CD4-positive, alpha-beta T cell (primary cell): Measurements from ENCODE around the gene GPRC5C. TPM values are rescaled to one million over a fixed set of nuclear protein-coding genes. Genes with fewer than 3 reads are reported as not detected.

ENCODE experiments used
- ATAC-seq: fragments of 200-7000 bp; cut with Tn5 transposase; one replicate; pipeline ENCODE4 v1.10.0; 2022; ENCODE audit warnings: mild to moderate bottlenecking; ENCODE audit not compliant: poor library complexity
- CTCF ChIA-PET: fragments of 350-600 bp; sonication (Branson Sonifier 250); formaldehyde crosslinking; loops from one replicate; lab custom pipeline; 2021; ENCODE audit warnings: antibody characterized with exemption, inconsistent platforms; lab: Charles Lee
- POLR2A ChIA-PET: fragments of 350-600 bp; sonication (Branson Sonifier 250); formaldehyde crosslinking; loops from one replicate; lab custom pipeline; 2021; ENCODE audit warnings: antibody characterized with exemption, inconsistent platforms; lab: Charles Lee
- DNase-seq, 14 experiments: peaks; one replicate each; pipeline ENCODE4 v3.0.0-alpha.2; 2013 to 2020; ENCODE audit warnings: mixed read lengths in 2 of 14
- H3K27ac ChIP-seq, 2 donors: one replicate each; pipeline versions ENCODE4 v1.5.1 to v1.7.0; 2013; ENCODE audit warnings: low read length in 2 of 2, low read depth in 1 of 2, mild to moderate bottlenecking in 1 of 2
- H3K27me3 ChIP-seq, 2 experiments: 1 replicate in 1 of 2; 2 replicates in 1 of 2; pipeline versions ENCODE4 v1.6.1 to v1.7.0; 2013; ENCODE audit warnings: low read length in 2 of 2, control low read depth in 1 of 2, mild to moderate bottlenecking in 1 of 2, moderate library complexity in 1 of 2; ENCODE audit not compliant: insufficient read depth in 2 of 2, control insufficient read depth in 1 of 2
- H3K36me3 ChIP-seq: one replicate; pipeline ENCODE4 v1.6.1; 2013; ENCODE audit warnings: low read length, control low read depth; ENCODE audit not compliant: insufficient read depth
- H3K4me1 ChIP-seq: one replicate; pipeline ENCODE4 v1.6.1; 2013; ENCODE audit warnings: low read length, control low read depth; ENCODE audit not compliant: insufficient read depth
- H3K4me3 ChIP-seq: one replicate; pipeline ENCODE4 v1.5.1; 2013; ENCODE audit warnings: mild to moderate bottlenecking, low read length, moderate library complexity
- H3K9me3 ChIP-seq, 2 experiments: 1 replicate in 1 of 2; 2 replicates in 1 of 2; pipeline versions ENCODE4 v1.6.1 to v1.7.0; 2013; ENCODE audit warnings: low read length in 2 of 2, mild to moderate bottlenecking in 2 of 2, control low read depth in 1 of 2, moderate library complexity in 1 of 2; ENCODE audit not compliant: control insufficient read depth in 1 of 2, insufficient read depth in 1 of 2
- H3K27ac Mint-ChIP-seq: one replicate; pipeline ENCODE4 v1.8.0; 2020; ENCODE audit warnings: mixed read lengths
- H3K27me3 Mint-ChIP-seq: one replicate; pipeline ENCODE4 v1.8.0; 2021; ENCODE audit warnings: mixed read lengths
- H3K36me3 Mint-ChIP-seq: one replicate; pipeline ENCODE4 v1.8.0; 2021; ENCODE audit warnings: low read depth, mixed read lengths
- H3K4me1 Mint-ChIP-seq: one replicate; pipeline ENCODE4 v1.8.0; 2021; ENCODE audit warnings: low read depth, mixed read lengths
- H3K4me3 Mint-ChIP-seq: one replicate; pipeline ENCODE4 v1.8.0; 2020; ENCODE audit warnings: mild to moderate bottlenecking, mixed read lengths
- H3K9me3 Mint-ChIP-seq: one replicate; pipeline ENCODE4 v1.8.0; 2020; ENCODE audit warnings: mixed read lengths
- intact Hi-C, 2 experiments: fragments of 100-400 bp; cut with DNase I in 1 of 2; cut with micrococcal nuclease in 1 of 2; formaldehyde crosslinking; loops; one replicate each; pipeline versions ENCODE4 v1.15.1 to v1.9.0; 2023 to 2025; cut with DNase I, micrococcal nuclease
- total RNA-seq, 174 experiments: library from RNA in 2 of 174; stranded (reverse) in 2 of 174; gene quantifications; one replicate each; pipeline ENCODE4 v1.2.3 and lab custom pipeline; 2021 to 2026
- TF ChIP-seq, protein P1 (sequence below): fragments of 200-600 bp; IDR thresholded peaks from one replicate; pipeline ENCODE4 v1.8.0; 2022; ENCODE audit warnings: antibody characterized with exemption, mild to moderate bottlenecking

The GPRC5C gene
- total RNA-seq, 2 experiments from 2014 or later, result not detected

DNA sequence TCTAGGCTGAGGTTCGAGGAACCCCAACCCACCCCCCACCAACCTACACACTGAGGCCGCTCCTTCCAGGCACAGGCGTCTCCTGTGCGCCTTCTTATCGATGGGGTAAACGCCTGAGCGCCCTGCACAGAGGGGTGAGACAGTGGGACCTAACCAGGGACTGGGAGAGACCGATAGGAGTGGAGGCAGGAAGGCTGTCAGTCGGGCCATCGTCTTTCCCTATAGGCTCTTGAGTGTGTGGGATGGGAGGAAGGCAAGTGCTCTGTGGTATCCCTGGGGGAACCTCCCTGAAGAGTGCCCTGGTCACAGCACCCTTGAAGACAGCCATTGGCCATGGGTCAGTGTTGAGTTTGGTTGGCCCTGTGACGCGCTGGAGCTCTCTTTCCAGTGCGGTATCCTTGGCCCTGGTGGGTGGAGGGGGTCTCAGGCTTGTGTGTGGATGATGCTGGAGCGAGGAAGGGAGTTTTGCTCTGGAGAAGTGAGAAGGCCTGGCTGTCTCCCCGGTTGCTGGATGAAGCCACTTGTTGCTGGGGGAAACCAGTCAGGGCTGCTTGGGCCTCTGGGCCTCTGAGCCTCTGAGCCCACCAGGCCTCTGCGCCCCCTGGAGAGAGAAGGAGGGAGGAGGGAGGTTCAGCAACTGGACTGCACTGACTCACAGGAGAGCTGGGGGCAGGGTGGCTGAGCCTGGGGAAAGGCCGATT, 1.7 kb downstream of the GPRC5C start:
- no peak for ATAC-seq
- intact Hi-C loops, result no loop called here
- TF ChIP-seq, protein P1, sequence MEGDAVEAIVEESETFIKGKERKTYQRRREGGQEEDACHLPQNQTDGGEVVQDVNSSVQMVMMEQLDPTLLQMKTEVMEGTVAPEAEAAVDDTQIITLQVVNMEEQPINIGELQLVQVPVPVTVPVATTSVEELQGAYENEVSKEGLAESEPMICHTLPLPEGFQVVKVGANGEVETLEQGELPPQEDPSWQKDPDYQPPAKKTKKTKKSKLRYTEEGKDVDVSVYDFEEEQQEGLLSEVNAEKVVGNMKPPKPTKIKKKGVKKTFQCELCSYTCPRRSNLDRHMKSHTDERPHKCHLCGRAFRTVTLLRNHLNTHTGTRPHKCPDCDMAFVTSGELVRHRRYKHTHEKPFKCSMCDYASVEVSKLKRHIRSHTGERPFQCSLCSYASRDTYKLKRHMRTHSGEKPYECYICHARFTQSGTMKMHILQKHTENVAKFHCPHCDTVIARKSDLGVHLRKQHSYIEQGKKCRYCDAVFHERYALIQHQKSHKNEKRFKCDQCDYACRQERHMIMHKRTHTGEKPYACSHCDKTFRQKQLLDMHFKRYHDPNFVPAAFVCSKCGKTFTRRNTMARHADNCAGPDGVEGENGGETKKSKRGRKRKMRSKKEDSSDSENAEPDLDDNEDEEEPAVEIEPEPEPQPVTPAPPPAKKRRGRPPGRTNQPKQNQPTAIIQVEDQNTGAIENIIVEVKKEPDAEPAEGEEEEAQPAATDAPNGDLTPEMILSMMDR, result no peak
- peaks cover 3% of the 10 kb centered on the region for H3K9me3 Mint-ChIP-seq
- no peak overlapping the region for H3K4me3 ChIP-seq
- no peak for DNase-seq
- ChIA-PET POLR2A (no interaction called here), CTCF (interaction anchor here (0.6 kb wide), 1 partner anchor 382 kb away, joined by 3 read pairs; no protein-coding TSS in a partner anchor)
- H3K27me3 ChIP-seq, result peaks cover 34 to 41% of the 10 kb centered on the region in 2 experiments
- H3K36me3 Mint-ChIP-seq, result no peaks in the 10 kb centered on the region
- H3K27ac Mint-ChIP-seq, result no peak overlapping the region
- H3K36me3 ChIP-seq, result no peaks in the 10 kb centered on the region
- H3K27ac ChIP-seq, result no peak overlapping the region
- peaks cover 10 to 40% of the 10 kb centered on the region in 2 experiments for H3K9me3 ChIP-seq
- H3K27me3 Mint-ChIP-seq, result peaks cover 68% of the 10 kb centered on the region
- no peaks in the 10 kb centered on the region for H3K4me1 Mint-ChIP-seq
- peaks cover 27% of the 10 kb centered on the region for H3K4me1 ChIP-seq
- no peak overlapping the region for H3K4me3 Mint-ChIP-seq

DNA sequence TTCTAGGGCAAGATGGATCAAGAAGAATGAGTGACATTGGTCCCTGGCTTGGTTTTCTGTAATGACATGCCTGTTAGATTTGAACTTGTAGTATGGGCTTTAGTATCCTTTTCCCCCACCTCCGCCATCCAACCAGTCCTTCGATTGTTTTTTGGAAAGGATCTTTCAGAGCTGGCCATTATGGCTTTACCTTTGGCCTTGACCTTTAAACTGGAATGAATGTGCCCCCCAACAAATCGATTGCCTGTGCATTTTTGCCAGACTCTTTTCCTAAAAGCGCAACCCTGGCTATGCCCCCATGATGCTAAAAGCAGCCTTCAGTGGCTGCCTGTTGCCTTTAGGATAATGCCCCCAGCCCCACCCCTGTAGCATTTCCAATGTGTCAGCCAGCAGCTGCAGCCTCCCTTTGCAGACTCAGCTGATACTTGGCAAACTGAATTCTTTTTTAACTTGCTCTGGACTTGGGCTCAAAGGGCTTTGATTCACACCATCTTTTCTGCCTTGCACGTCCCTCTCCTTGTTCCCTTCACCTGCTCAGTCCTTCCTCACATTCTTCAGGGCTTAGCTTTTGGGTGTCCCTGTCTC, 4.0 kb downstream of the GPRC5C start:
- H3K9me3 ChIP-seq, result peaks cover 21 to 51% of the 10 kb centered on the region in 2 experiments
- POLR2A ChIA-PET, result no interaction called here
- peaks cover 60% of the 10 kb centered on the region for H3K27me3 Mint-ChIP-seq

DNA sequence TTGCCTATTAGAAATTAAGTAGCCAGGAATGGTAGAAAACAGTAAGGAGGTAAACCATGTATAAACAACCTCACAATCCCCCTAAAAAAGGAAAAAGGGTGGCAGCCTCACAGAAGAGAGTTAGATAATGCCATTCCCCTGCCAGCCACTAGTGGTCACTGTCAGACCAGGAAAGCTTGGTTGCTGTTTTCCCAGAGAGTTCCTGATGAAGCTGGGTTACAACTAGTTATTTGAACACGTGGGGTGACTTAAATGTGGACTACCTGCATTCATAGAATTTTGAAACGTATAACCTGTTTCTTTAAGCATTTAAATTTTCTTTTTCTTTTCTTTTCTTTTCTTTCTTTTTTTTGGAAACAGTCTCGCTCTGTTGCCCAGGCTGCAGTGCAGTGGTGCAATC, 5.8 kb downstream of the GPRC5C start:
- Mint-ChIP-seq H3K4me3 (no peak overlapping the region), H3K27me3 (peaks cover 48% of the 10 kb centered on the region), H3K36me3 (no peaks in the 10 kb centered on the region), H3K4me1 (no peaks in the 10 kb centered on the region), H3K27ac (no peak overlapping the region), H3K9me3 (peaks cover 7% of the 10 kb centered on the region)
- H3K9me3 ChIP-seq, result peaks cover 21 to 37% of the 10 kb centered on the region in 2 experiments
- peaks cover 6% of the 10 kb centered on the region for H3K4me1 ChIP-seq
- H3K36me3 ChIP-seq, result no peaks in the 10 kb centered on the region
- CTCF ChIA-PET, result interaction anchor here (0.6 to 1.1 kb wide), 3 partner anchors 35 to 62 kb away, joined by 3 read pairs; no protein-coding TSS in a partner anchor
- TF ChIP-seq, protein P1, result peak; percentile 49
- ATAC-seq (no peak), DNase-seq (peak in 1 of 14 experiments; percentile 38)
- H3K27ac ChIP-seq, result no peak overlapping the region
- POLR2A ChIA-PET, result no interaction called here
- no peak overlapping the region for H3K4me3 ChIP-seq
- H3K27me3 ChIP-seq, result peaks cover 15 to 18% of the 10 kb centered on the region in 2 experiments
- intact Hi-C loops, result loop anchor here in 1 of 2 experiments (5.0 kb wide), 1 partner anchor 55 kb away; no protein-coding TSS in a partner anchor

More for the DNA sequence above, 4.0 kb downstream of the GPRC5C start:
- intact Hi-C loops, result loop anchor here in 1 of 2 experiments (5.0 kb wide), 1 partner anchor 56 kb away; no protein-coding TSS in a partner anchor
- Histone ChIP-seq H3K36me3 (no peaks in the 10 kb centered on the region), H3K4me3 (no peak overlapping the region), H3K4me1 (peaks cover 18% of the 10 kb centered on the region), H3K27ac (no peak overlapping the region), H3K27me3 (peaks cover 22 to 30% of the 10 kb centered on the region in 2 experiments)
- Mint-ChIP-seq H3K36me3 (no peaks in the 10 kb centered on the region), H3K4me3 (no peak overlapping the region), H3K27ac (no peak overlapping the region), H3K4me1 (no peaks in the 10 kb centered on the region), H3K9me3 (peaks cover 7% of the 10 kb centered on the region)
- TF ChIP-seq, protein P1, result no peak
- DNase-seq (no peak), ATAC-seq (no peak)
- CTCF ChIA-PET, result no interaction called here
